Mononuclear cell (primary cell): ENCODE data around the gene ST6GALNAC3. TPM values are rescaled to one million over a fixed set of nuclear protein-coding genes. Genes with fewer than 3 reads are reported as not detected.
"Not testable (repeated sequence)": the region's sequence is repeated elsewhere in the genome, so short reads cannot be mapped to it uniquely, and the experiment has no call there.

Source experiments
- H3K27me3 ChIP-seq: 2 replicates; pipeline ENCODE4 v1.6.0; 2011; ENCODE audit warnings: low read length, control low read depth; ENCODE audit not compliant: insufficient read depth
- H3K4me1 ChIP-seq: 2 replicates; pipeline ENCODE4 v1.5.1; 2011; ENCODE audit warnings: mild to moderate bottlenecking, low read length, control low read depth; ENCODE audit not compliant: insufficient read depth
- H3K4me3 ChIP-seq: 2 replicates; pipeline ENCODE4 v1.5.1; 2011; ENCODE audit warnings: mild to moderate bottlenecking, low read length, moderate library complexity
- H3K9me3 ChIP-seq: 2 replicates; pipeline ENCODE4 v1.5.1; 2011; ENCODE audit warnings: low read depth, mild to moderate bottlenecking, control low read depth, low read length
- total RNA-seq: library from RNA; depleted of rRNA; stranded (reverse); fragments of >200 nt; gene quantifications from one replicate; pipeline ENCODE4 v1.2.3, GENCODE V29; 2012

The ST6GALNAC3 gene
- 3.5 TPM for total RNA-seq

DNA sequence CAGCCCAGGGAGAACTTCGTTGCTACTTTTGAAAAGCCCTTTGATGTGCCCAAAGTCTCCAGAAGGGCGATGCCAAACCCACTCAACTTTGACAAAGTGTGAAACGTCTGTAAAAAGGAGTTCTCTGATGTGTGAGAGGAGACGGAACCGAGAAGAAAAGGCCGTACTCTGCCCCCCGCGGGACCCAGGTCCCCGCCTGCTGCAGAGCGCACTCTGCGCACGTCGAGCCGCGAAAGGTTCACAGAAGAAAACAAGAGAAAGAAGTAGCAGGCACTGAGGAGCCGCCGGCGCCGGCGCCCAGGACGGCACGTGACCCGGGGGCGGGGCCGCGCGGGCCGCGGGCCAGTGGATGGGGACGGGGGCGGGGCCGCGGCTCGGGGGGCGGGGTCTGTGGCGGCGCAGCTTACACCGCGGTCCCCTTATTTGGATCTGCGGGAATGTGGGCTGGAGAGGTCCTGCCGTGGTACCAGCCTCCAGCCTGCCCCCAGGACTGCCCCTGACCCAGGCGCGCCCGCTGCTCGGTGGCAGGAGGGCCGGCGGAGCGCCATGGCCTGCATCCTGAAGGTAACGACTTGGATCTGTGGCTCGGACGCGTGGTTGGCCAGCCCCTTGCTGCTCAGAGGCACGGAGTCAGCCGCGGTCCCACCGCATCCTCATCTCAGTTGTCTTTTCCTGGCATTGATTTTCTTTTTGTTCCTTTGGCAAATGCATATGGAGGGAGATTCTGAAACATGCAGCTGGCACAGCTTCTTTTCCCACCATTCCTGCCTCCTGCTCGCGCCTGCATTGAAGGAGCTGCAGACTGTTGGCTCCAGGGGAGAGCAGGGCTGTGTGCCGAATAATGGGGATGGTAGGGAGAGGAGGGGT is at the start of gene ST6GALNAC3:
Gene ST6GALNAC3, plus strand, starts transcription at position 426 of the 867 bp plus-strand sequence.
- Histone ChIP-seq H3K9me3 (no peaks in the 10 kb centered on the region), H3K4me3 (peak within 1 kb of the TSS; percentile 62), H3K27me3 (no peaks in the 10 kb centered on the region), H3K4me1 (peaks cover 34% of the 10 kb centered on the region)

DNA sequence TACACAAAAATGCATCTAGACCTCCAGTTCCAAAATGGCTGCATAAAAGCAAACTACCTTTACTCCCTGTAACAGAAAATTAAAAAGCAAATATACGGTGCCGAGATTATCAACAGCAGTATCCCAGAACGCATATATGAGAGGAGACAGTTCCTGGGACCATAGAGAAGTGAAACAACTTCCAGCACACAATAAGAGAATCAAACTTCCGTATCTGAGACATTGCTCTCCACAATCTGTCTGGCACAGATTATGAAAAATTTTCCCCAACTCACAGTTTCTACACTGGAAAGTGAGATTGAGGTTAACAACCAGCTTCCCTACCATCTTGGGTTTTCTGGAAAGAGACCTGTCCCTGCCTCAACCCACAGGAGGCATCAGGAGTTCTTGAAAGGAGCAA is 47.2 kb upstream of the ST6GALNAC3 start:
- Histone ChIP-seq H3K9me3 (no peaks in the 10 kb centered on the region), H3K4me1 (no peaks in the 10 kb centered on the region)

DNA sequence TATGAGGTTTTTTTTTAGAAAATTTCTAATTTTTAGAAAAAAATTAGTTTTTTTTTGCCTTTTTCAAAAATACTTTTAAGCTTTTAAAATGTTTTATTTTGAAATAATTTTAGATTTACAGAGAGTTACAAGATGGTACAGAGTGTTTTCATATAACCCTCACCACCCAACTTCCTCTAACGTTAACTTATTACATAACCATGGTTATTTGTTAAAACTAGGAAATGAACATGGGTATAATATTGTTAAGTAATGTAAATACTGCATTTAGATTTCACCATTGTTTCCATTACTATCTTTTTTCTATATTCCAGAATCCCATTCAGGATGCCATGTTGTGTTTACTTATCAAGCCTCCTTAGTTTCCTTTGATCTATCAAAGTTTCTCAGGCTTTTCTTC is 45.2 kb upstream of the ST6GALNAC3 start:
- Histone ChIP-seq H3K4me1 (no peaks in the 10 kb centered on the region), H3K4me3 (no peak overlapping the region), H3K9me3 (no peaks in the 10 kb centered on the region), H3K27me3 (no peaks in the 10 kb centered on the region)

More for the DNA sequence above, 47.2 kb upstream of the ST6GALNAC3 start:
- Histone ChIP-seq H3K4me3 (no peak overlapping the region), H3K27me3 (no peaks in the 10 kb centered on the region)

DNA sequence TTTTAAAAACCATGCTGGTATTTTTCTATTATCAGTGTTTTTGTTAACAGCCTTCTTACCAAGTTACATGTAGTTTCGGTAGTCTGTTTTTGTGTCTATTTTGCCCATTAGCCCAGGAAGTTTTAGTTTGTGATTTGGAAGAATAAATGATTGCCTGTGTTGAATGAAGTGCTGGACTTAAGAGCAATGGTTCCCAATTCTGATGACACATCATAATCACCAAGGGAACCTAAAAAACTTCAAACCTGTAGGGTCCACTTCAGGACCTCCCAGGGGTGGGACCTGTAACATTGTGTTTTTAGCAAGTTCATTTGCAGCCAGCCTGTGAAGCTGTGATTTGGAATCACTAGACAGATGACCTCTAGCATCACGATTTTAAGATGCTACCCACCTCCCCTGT is 43.0 kb upstream of the ST6GALNAC3 start:
- Histone ChIP-seq H3K27me3 (no peaks in the 10 kb centered on the region), H3K4me3 (no peak overlapping the region), H3K4me1 (no peaks in the 10 kb centered on the region), H3K9me3 (no peaks in the 10 kb centered on the region)

DNA sequence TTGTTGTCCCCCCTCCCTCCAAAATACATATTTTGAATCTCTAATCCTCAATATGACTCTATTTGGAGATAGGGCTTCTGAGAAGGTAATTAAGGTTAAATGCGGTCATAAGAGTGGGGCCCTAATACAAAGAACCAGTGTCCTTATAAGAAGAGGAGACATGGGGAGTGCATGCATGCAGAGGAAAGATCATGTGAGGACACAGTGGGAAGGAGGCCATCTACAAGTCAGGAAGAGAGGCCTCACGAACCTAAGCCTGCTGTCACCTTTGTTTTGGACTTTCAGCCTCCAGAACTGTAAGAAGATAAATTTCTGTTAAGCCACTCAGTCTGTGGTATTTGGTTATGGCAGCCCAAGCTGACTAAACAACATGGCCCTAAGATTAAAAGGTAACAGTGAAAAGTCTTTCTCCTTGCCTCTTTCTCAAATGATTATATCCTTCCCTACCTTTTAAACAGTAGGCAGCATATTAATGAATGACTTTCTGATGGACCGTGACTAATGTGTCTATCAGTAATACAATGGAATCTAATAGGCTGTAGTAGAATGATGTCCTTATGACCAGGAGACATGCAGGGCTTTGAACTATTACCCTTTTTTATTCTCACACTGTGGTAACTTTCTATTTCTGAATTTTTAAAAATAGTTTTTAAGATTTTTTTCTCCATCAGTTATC is 40.6 kb upstream of the ST6GALNAC3 start:
- H3K4me1 ChIP-seq = no peaks in the 10 kb centered on the region

DNA sequence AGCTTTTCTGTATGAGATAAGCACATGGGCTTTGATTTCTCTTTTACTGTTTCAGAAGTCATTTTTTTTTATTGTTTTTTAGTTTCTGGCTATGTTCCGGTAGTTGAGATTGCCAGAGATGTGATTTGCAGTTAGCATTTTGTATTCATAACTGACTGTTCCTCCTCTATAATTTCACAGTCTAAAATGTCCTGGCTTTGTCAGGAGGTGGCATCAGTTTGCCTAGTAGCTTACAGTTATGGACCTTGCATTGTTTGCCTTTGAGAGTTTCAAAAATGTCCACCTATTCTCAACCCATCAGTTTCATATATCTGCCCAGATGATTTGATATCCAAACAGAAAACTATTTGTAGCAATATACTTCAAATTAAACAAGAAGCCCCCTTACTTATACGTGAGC is 39.5 kb upstream of the ST6GALNAC3 start:
- no peaks in the 10 kb centered on the region for H3K4me1 ChIP-seq
- H3K27me3 ChIP-seq = no peaks in the 10 kb centered on the region
- no peaks in the 10 kb centered on the region for H3K9me3 ChIP-seq
- no peak overlapping the region for H3K4me3 ChIP-seq

More for the DNA sequence above, 40.6 kb upstream of the ST6GALNAC3 start:
- Histone ChIP-seq H3K4me3 (no peak overlapping the region), H3K9me3 (no peaks in the 10 kb centered on the region), H3K27me3 (no peaks in the 10 kb centered on the region)

DNA sequence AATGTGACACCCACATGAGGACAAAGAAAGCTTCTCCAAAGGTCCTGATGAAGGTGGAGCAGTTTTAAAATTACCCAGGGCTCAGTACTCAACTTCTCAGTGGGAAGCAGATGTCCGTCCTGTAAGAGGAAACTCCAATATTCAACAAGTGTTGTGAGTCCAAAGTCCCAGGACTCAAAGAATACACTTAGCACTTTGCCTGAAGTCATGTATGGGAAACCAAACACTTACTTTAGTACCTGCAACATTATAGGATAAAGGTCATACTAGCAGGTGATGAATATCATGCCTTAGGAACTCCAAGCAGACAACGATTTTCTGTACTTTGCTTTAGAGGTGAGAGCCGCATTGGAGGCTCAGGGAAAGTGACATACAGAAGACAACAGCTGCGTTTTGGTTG is 37.2 kb upstream of the ST6GALNAC3 start:
- Histone ChIP-seq H3K4me3 (no peak overlapping the region), H3K9me3 (no peaks in the 10 kb centered on the region), H3K27me3 (no peaks in the 10 kb centered on the region), H3K4me1 (no peaks in the 10 kb centered on the region)

DNA sequence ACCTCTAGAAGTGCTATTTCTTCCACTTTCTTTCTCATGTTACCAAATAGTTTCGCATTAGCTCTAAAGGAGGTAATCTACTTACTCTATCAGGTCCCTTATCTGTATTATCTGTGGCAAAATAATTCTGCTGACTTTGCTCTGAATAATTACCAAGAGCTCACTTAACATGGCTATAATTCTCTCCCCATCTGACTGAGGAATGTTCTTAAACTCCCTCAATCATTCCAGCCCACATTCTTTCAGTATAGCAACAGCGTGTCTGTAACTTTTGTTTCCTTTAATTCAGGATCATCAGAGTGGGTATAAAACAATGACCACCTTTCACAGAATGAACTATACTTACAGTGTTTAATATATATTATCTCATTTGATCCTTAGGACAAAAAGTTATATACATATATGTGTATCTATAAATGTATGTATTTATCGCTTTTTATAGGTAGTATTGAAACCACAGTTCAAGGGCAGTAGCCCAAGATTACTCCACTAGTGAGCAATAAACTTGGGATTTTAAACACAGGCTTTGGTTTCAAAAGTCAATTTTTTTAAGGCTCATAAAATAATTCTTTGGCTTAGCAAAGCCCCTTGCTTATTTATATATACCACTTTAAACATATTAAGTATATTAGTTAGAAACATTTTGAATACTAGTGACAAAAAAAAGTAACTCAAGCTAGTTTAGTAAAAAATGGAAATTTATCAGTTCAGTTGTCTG is 36.1 kb upstream of the ST6GALNAC3 start:
- Histone ChIP-seq H3K4me1 (no peaks in the 10 kb centered on the region), H3K27me3 (no peaks in the 10 kb centered on the region), H3K9me3 (no peaks in the 10 kb centered on the region), H3K4me3 (no peak overlapping the region)

DNA sequence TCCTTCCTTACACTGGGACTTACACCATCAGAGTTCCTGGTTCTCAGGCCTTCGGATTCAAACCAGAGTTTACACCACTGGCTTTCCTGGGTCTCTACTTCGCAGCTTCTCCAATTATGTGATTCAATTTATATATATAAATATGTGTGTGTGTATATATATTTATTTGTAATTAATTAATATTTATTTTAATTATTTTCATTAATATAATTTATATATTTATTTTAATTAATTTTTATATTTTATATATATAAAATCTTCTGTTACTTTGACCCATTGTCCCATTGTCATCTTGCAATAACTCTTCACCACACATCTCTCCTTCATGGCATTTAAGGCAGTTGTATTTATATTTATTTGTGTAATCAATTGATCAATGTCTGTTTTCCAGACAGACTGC is 28.4 kb upstream of the ST6GALNAC3 start:
- H3K4me1 ChIP-seq = no peaks in the 10 kb centered on the region
- no peak overlapping the region for H3K4me3 ChIP-seq

DNA sequence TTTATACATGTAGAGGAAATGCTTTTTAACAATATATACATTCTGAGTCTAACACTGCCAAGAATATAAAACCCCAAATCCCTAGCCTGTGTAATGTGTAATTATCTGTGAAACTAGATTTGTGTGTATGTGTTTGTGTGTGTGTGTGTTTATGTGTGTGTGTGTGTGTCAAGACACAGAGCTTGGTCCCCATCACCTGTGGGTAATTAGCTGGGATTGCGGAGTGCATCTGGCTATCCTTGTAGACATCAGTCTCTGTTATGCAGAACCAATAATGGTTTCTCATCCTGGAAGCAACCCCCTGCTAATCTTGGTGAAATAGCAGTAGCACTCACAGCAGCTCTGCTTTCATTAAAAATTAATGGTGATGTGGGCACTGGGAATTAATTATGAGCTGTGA is 26.3 kb upstream of the ST6GALNAC3 start:
- no peak overlapping the region for H3K4me3 ChIP-seq
- H3K27me3 ChIP-seq = no peaks in the 10 kb centered on the region
- no peaks in the 10 kb centered on the region for H3K4me1 ChIP-seq
- H3K9me3 ChIP-seq = no peaks in the 10 kb centered on the region

More for the DNA sequence above, 28.4 kb upstream of the ST6GALNAC3 start:
- Histone ChIP-seq H3K9me3 (no peaks in the 10 kb centered on the region), H3K27me3 (no peaks in the 10 kb centered on the region)

DNA sequence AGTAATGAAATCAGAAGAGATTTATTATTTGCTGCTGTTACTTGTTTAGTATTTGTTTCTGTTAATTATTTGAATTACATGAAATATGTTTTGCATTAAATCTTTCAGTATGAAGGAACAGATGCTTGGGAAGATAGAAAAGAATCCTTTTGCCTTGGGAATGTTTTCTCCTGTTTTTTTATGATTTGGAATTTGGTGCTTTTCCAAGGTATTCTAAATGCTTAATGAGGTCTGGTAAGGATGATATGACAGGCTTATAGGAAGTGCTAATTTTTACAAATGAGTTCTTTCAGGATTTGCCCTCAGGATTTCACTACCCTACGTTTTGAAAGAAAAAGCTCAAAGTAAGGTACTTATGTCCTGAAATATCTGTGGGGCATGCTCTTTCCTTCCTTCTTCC is 25.6 kb upstream of the ST6GALNAC3 start:
- no peaks in the 10 kb centered on the region for H3K9me3 ChIP-seq
- H3K27me3 ChIP-seq = no peaks in the 10 kb centered on the region
- H3K4me3 ChIP-seq = no peak overlapping the region
- no peaks in the 10 kb centered on the region for H3K4me1 ChIP-seq

DNA sequence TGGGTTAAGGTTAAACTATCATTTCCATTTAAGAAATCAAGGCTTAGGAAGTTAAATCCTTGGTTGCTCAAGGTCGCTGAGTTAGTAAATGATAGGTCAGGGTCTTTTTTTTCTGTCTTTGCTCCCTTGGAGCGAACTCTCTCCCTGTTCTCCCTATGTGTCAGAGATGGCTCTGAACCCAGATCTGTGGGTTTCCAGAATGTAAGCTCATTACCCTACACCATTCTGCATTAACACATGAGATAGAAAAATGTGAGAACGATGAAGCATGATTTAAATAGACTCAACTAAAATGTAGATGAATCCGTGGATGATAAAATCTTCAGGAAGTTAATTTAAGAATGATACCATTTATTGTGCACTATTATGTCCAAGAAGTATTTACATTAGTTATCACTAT is 25.0 kb upstream of the ST6GALNAC3 start:
- H3K9me3 ChIP-seq = no peaks in the 10 kb centered on the region
- H3K4me1 ChIP-seq = no peaks in the 10 kb centered on the region
- no peak overlapping the region for H3K4me3 ChIP-seq
- H3K27me3 ChIP-seq = no peaks in the 10 kb centered on the region

DNA sequence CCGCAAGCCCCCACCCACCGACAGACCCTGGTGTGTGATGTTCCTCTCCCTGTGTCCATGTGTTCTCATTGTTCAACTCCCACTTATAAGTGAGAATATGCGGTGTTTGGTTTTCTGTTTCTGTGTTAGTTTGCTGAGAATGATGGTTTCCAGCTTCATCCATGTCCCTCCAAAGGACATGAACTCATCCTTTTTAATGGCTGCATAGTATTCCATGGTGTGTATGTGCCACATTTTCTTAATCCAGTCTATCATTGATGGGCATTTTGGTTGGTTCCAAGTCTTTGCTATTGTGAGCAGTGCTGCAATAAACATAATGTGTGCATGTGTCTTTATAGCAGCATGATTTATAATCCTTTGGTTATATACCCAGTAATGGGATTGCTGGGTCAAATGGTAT is 24.5 kb upstream of the ST6GALNAC3 start:
- not testable (repeated sequence) for H3K27me3 ChIP-seq, H3K4me1 ChIP-seq, H3K9me3 ChIP-seq, H3K4me3 ChIP-seq

DNA sequence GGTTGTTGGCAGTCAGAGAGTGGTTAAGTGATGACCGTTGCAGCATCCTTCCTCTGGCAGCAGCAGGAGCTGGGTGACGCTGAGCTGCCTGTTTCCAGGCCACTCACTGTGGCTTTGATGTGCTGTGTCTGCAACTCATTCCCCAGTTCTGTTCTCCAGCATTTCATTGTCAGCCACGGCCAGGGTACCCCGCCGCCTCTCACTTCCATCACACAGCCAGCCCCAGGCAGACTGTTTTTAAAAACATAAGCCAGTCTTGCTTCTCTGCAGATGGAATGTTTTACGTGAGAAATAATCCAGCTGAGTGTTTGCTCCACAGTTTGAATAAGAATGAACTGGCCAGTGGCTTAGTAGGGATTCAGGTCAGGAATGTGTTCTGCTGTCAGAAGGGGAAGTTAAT is 21.5 kb upstream of the ST6GALNAC3 start:
- Histone ChIP-seq H3K27me3 (no peaks in the 10 kb centered on the region), H3K4me1 (no peaks in the 10 kb centered on the region), H3K9me3 (no peaks in the 10 kb centered on the region), H3K4me3 (no peak overlapping the region)

DNA sequence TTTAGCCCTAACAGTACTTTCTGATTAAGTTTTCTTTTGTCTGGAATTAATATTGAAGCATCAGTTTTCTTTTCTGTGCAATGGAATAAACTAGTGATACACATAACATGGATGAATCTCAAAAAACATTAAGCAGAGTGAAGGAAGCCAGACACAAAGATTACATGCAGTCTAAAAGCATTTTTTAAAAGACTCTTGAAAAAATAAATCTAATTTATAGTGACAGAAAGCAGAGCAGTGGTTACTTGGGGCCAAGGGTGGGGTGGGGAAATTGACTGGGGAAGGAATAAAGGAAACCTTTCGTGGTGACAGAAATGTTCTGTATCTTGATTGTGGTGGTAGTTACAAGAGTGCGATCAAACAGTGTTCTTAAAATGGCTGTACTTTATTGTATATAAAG is 20.2 kb upstream of the ST6GALNAC3 start:
- H3K27me3 ChIP-seq = no peaks in the 10 kb centered on the region
- no peaks in the 10 kb centered on the region for H3K4me1 ChIP-seq
- no peaks in the 10 kb centered on the region for H3K9me3 ChIP-seq
- no peak overlapping the region for H3K4me3 ChIP-seq
